Gastroesophageal sphincter (tissue), 4 donors: ENCODE data around the gene NFKBIZ. TPM values are rescaled to one million over a fixed set of nuclear protein-coding genes. Genes with fewer than 3 reads are reported as not detected.

Source experiments
- ATAC-seq: fragments of 150-250 bp; one replicate; pipeline ENCODE4 v1.9.1; 2016; ENCODE audit warnings: mild to moderate bottlenecking, moderate library complexity
- H3K27ac ChIP-seq, 4 donors: fragments of 200-600 bp; sonication (generic) in 3 of 4; 1 replicate in 3 of 4; 2 replicates in 1 of 4; pipeline ENCODE4 v1.5.1; 2016 to 2019
- H3K27me3 ChIP-seq: fragments of 200-600 bp; sonication (generic); one replicate; pipeline ENCODE4 v1.5.1; 2019
- H3K36me3 ChIP-seq, 2 donors: fragments of 200-600 bp; sonication (generic); one replicate each; pipeline ENCODE4 v1.5.1; 2019; ENCODE audit warnings: control low read depth in 1 of 2
- H3K4me1 ChIP-seq, 3 donors: fragments of 200-600 bp; sonication (generic); 1 replicate in 2 of 3; 2 replicates in 1 of 3; pipeline ENCODE4 v1.5.1; 2016 to 2019; ENCODE audit warnings: control low read depth in 2 of 3
- H3K4me3 ChIP-seq, 2 donors: fragments of 200-600 bp; sonication (generic); one replicate each; pipeline ENCODE4 v1.5.1; 2019; ENCODE audit warnings: mild to moderate bottlenecking in 1 of 2, moderate library complexity in 1 of 2
- H3K9me3 ChIP-seq, 3 donors: fragments of 200-600 bp; sonication (generic); one replicate each; pipeline ENCODE4 v1.5.1; 2017 to 2019; ENCODE audit warnings: control low read depth in 2 of 3
- CTCF ChIP-seq, 4 experiments: fragments of 200-600 bp in 2 of 4; fragments of 450-650 bp in 2 of 4; sonication (generic) in 1 of 4; IDR thresholded peaks; one replicate each; pipeline ENCODE4 v1.5.1; 2017 to 2019; ENCODE audit warnings: antibody characterized with exemption in 4 of 4, mild to moderate bottlenecking in 2 of 4, moderate library complexity in 2 of 4
- EP300 ChIP-seq: sonication (generic); formaldehyde crosslinking; IDR thresholded peaks from one replicate; pipeline ENCODE4 v1.6.1; 2017; ENCODE audit warnings: antibody characterized with exemption, mild to moderate bottlenecking
- POLR2A ChIP-seq, 2 donors: fragments of 450-650 bp; IDR thresholded peaks; one replicate each; pipeline ENCODE4 v1.6.1; 2017; ENCODE audit warnings: antibody characterized with exemption in 2 of 2, mild to moderate bottlenecking in 2 of 2, moderate library complexity in 1 of 2
- POLR2AphosphoS5 ChIP-seq: sonication (generic); formaldehyde crosslinking; IDR thresholded peaks from one replicate; pipeline ENCODE4 v1.6.1; 2017; ENCODE audit warnings: antibody characterized with exemption
- WGBS, 2 donors: methylation state at CpG; one replicate each; pipeline ENCODE4 v1.1.5; 2018; ENCODE audit warnings: low coverage in 1 of 2; 5-methylcytosine and 5-hydroxymethylcytosine counted together
- total RNA-seq, 4 donors: library from RNA; depleted of rRNA; stranded (reverse); fragments of >200 nt; gene quantifications; one replicate each; pipeline ENCODE4 v1.1.0, GENCODE V29; 2016

The NFKBIZ gene
- total RNA-seq, 4 donors from 2014 or later, result 27.3 to 87.0 (median 51.9) TPM

GRCh38 chr3:101842935-101843330, 6.4 kb upstream of the NFKBIZ start:
- Histone ChIP-seq H3K27me3 (no peaks in the 10 kb centered on the region), H3K4me1 (peaks cover 2 to 21% (median 8%) of the 10 kb centered on the region in 3 donors), H3K9me3 (no peaks in the 10 kb centered on the region), H3K36me3 (no peaks in the 10 kb centered on the region), H3K27ac (no peak overlapping the region), H3K4me3 (no peak overlapping the region)
- ATAC-seq, result no peak
- TF ChIP-seq CTCF (IDR thresholded peaks at IDR 0.05), result no peak
- TF ChIP-seq EP300, result no peak
- no peak for TF ChIP-seq POLR2A (IDR thresholded peaks at IDR 0.05)
- no peak for TF ChIP-seq POLR2AphosphoS5
- 90 to 99% methylated on average over 3 of the region's 3 CpGs for WGBS, 2 donors

GRCh38 chr3:101845425-101845824, 3.9 kb upstream of the NFKBIZ start:
- TF ChIP-seq POLR2A (IDR thresholded peaks at IDR 0.05) (no peak), POLR2AphosphoS5 (no peak), CTCF (IDR thresholded peaks at IDR 0.05) (no peak), EP300 (no peak)
- Histone ChIP-seq H3K27ac (no peak overlapping the region), H3K27me3 (no peaks in the 10 kb centered on the region), H3K9me3 (no peaks in the 10 kb centered on the region), H3K36me3 (no peaks in the 10 kb centered on the region), H3K4me3 (no peak overlapping the region), H3K4me1 (peaks cover 5 to 15% (median 7%) of the 10 kb centered on the region in 3 donors)
- no peak for ATAC-seq
- WGBS, 2 donors, result 91 to 100% methylated on average over 2 of the region's 2 CpGs

- 100% methylated on average over 2 of the region's 2 CpGs for WGBS, 2 donors
- H3K27ac ChIP-seq, result no peak overlapping the region
Measured at GRCh38 chr3:101846709-101847108, 2.6 kb upstream of the NFKBIZ start.

GRCh38 chr3:101847328-101847727, 2.0 kb upstream of the NFKBIZ start:
- Histone ChIP-seq H3K9me3 (no peaks in the 10 kb centered on the region), H3K27ac (peak overlapping the region; percentile 96 to 100 (median 98)), H3K4me1 (peaks cover 5 to 25% (median 14%) of the 10 kb centered on the region in 3 donors), H3K4me3 (no peak overlapping the region), H3K36me3 (peaks cover 4 to 7% of the 10 kb centered on the region in 2 donors), H3K27me3 (no peaks in the 10 kb centered on the region)
- WGBS, 2 donors, result 76 to 88% methylated on average over 3 of the region's 3 CpGs
- ATAC-seq, result no peak
- TF ChIP-seq POLR2A (IDR thresholded peaks at IDR 0.05) (no peak), CTCF (IDR thresholded peaks at IDR 0.05) (no peak), EP300 (no peak), POLR2AphosphoS5 (no peak)

More at GRCh38 chr3:101846709-101847108, 2.6 kb upstream of the NFKBIZ start:
- H3K36me3 ChIP-seq, result peaks cover 0 to under 1% of the 10 kb centered on the region in 2 donors
- peaks cover 5 to 18% (median 8%) of the 10 kb centered on the region in 3 donors for H3K4me1 ChIP-seq
- no peaks in the 10 kb centered on the region for H3K9me3 ChIP-seq
- no peak overlapping the region for H3K4me3 ChIP-seq
- H3K27me3 ChIP-seq, result no peaks in the 10 kb centered on the region
- no peak for ATAC-seq
- TF ChIP-seq POLR2AphosphoS5 (no peak), POLR2A (IDR thresholded peaks at IDR 0.05) (no peak), CTCF (IDR thresholded peaks at IDR 0.05) (no peak), EP300 (no peak)

GRCh38 chr3:101848326-101848725, 988 bp upstream of the NFKBIZ start:
- ATAC-seq, result no peak
- peak overlapping the region; percentile 64 to 87 for H3K4me3 ChIP-seq

More at GRCh38 chr3:101848326-101848725, 988 bp upstream of the NFKBIZ start:
- peaks cover 5 to 35% (median 15%) of the 10 kb centered on the region in 3 donors for H3K4me1 ChIP-seq
- WGBS, 2 donors, result 17 to 22% methylated on average over 3 of the region's 3 CpGs
- no peaks in the 10 kb centered on the region for H3K27me3 ChIP-seq
- H3K9me3 ChIP-seq, result no peaks in the 10 kb centered on the region
- peak overlapping the region; percentile 96 to 100 (median 98) for H3K27ac ChIP-seq
- H3K36me3 ChIP-seq, result peaks cover 8 to 17% of the 10 kb centered on the region in 2 donors
- TF ChIP-seq POLR2AphosphoS5 (no peak), EP300 (no peak), CTCF (IDR thresholded peaks at IDR 0.05) (no peak), POLR2A (IDR thresholded peaks at IDR 0.05) (no peak)
